ENCODE data around the gene HECA.
"Not testable (repeated sequence)": the region's sequence is repeated elsewhere in the genome, so short reads cannot be mapped to it uniquely, and the experiment has no call there.

Gene HECA

GRCh38 chr6:139137706-139138105 is 2.8 kb downstream of the HECA start:
- DNase-seq, result no peak

- not testable (repeated sequence) for DNase-seq
Observed at GRCh38 chr6:139140854-139141253, 6.0 kb downstream of the HECA start.

DNA sequence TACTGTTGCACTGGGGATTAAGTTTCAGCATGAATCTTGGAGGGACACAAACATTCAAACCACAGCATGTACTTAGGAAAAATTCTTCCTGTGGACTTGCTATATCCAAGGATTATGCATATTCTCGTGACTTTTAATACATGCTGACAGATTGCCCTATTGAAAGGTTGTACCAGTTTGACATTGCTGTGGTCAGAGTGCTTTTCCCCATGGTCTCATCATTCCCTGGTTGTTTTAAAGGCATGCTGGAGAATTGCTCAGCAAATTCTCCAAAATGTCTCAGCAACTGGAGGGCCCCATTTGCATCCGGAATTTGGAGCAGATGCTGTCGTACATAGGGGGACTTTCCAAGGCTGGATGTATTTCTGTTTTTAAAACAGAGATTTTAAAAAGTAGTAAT is 7.4 kb downstream of the HECA start:
- DNase-seq, result no peak

- DNase-seq, result no peak
Observed at GRCh38 chr6:139143111-139143510, 8.2 kb downstream of the HECA start.

DNA sequence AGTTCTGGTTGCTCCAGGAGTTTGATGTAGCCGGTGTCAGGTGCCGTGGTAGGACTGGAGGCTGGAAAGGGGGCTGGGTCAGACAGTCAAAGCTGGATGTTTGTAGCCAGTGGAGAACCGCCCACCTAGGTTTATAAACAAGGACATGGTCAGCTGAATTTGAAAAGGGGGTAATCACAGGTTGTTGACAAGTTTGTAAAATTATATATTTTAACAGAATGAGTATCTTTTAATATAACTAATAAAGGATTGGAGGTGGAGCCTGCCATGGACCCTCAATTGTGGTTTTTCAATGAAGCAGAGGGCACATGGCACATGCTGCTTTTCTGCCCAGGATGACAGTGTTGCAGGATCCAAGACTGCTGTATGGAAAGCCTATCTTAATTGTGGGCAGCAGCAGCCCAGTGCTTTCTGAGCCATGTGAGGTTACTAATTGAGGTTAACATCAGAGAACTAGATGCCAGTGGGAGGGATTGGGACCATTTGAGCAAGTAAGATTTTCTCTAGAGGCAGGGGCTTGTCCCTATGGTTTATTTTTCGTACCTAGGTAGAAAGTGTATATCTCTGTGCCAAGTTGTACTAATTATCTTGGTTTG is 9.7 kb downstream of the HECA start:
- DNase-seq, result no peak

- DNase-seq, result no peak
Observed at GRCh38 chr6:139145661-139146060, 10.8 kb downstream of the HECA start.

DNA sequence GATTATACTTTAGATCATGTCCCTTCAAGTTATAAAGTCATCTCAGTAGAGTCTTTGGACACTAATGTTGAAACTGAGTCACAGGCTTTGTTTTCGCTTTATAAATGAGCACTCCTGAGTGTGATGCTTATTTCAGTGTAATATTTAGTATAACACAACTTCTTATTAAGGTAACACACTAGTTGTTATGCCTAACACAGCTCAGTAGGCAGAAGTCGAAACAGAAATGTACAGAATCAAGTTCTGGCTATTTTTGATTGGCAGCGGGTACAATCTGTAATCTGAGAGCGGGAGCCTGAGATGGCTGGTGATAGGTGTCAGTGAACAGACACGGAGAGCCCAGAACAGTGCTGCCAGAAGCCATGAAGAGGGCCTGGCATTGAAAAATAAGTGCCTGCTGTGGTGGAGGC is 11.4 kb downstream of the HECA start:
- DNase-seq, result no peak

DNA sequence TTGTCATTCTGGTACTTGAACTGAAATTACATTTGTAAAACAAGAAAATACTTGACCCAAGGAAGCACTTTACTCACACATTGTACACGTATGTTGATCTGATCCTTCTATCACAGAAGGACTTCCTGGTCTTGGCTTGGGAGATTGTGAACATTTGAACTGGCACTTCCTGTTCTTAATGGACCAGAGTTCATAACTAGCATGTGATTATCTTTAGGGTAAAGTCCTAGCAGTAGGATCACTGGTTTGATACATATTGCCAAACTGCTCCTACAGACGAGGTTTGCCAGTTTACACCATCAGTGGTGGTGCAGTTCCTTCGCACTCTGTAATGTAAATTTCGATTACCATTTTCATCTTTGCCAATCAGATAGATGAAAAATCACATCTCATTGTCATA is 12.7 kb downstream of the HECA start:
- DNase-seq, result no peak

DNA sequence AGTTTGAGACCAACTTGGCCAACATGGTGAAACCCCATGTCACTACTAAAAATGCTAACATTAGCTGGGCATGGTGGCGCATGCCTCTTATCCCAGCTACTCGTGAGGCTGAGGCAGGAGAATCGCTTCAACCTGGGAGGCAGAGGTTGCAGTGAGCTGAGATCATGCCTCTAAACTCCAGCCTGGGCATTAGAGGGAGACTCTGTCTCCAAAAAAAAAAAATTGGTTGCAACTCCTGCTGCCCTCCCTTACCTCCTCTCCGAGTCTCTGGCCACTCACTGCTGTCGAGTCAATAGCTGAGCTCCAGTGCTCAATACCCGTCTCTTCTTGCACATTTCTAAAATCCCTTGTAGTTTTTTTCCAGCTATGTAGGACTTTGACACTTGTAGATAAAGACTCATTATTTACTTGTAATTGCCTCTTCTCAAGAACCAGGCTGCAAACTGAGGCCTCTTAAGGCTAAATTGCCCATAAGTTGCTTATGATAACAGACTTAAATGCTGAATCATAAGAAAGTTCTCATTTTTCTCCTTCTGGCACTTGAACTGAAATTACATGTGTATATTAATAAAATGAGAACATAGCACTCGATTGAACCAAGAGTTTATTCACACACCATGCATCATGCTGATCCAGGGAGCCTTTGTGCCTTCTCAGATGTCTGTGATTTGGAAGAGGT is 13.8 kb downstream of the HECA start:
- DNase-seq, result no peak

GRCh38 chr6:139149383-139149782 is 14.5 kb downstream of the HECA start:
- DNase-seq, result no peak

- no peak for DNase-seq
Observed at GRCh38 chr6:139150920-139151319, 16.0 kb downstream of the HECA start.

GRCh38 chr6:139151425-139152087 is 16.7 kb downstream of the HECA start:
- no peak for DNase-seq

GRCh38 chr6:139152088-139152891 is 17.4 kb downstream of the HECA start:
- DNase-seq, result no peak

DNA sequence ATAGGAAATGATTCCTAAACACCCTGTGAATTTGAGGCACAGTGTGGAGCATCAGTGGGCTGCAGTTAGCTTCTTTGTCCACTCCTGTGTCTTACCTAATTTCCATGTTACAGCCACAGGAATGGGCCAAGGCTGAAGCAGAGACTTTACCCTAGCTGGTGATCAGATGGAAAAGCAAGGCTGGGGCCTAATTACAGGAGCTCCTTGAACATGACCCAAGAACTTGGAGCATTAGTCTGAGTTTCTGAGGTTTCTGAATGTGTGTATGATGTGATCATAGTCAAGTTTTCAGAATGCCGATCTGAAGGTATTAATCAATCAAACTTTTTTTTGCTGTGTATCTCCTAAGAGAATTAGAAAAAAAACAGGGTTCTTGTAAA is 18.0 kb downstream of the HECA start:
- no peak for DNase-seq

DNA sequence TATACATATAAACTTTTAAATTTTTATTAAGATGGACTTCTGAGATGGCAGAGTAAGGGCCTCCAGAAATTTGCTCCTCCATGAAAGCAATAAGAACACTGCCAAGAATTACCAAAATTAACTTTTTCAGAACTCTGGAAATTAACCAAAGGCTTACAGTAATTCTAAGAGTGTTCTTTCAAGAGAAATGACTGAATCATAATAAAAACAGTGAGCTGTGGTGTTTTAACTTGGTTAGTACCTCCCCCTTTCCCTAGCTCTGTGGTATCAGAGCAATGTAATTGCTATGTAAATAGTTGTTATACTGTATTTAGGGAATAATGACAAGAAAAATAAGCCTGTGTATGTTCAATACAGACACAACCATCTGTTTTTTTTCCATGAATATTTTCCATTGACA is 19.0 kb downstream of the HECA start:
- no peak for DNase-seq

GRCh38 chr6:139154881-139155547 is 20.1 kb downstream of the HECA start:
- DNase-seq, result no peak

GRCh38 chr6:139156102-139156501 is 21.2 kb downstream of the HECA start:
- no peak for DNase-seq

DNA sequence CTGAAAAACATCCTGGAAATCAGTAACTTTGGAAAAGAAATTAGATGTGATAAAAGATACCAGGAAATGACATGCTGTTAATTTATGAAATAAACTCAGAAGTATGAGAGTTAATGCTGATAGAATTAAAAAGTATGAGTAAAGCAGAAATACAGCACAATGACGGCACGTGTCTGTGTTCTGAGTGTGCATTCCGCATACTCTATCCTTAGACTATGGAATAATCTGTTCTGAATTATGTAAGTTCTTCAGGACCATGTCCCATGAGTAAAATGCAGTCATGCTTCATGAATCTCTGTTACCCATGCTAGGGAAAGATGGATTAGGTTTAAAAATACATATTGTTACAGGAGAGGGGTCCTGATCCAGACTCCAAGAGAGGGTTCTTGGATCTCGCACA is 21.7 kb downstream of the HECA start:
- no peak for DNase-seq

DNA sequence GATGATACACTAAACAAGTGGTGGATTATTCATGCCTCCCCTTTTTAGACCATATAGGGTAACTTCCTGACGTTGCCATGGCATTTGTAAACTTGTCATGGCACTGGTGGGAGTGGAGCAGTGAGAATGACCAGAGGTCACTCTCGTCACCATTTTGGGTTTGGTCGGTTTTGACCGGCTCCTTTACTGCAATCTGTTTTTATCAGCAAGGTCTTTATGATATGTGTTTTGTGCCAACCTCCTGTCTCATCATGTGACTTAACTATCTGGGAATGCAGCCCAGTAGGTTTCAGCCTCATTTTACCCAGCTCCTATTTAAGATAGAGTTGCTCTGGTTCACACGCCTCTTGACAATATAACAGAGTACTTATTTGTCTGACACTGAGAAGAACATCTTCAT is 22.2 kb downstream of the HECA start:
- not testable (repeated sequence) for DNase-seq

- no peak for DNase-seq
Observed at GRCh38 chr6:139159016-139159415, 24.1 kb downstream of the HECA start.

DNA sequence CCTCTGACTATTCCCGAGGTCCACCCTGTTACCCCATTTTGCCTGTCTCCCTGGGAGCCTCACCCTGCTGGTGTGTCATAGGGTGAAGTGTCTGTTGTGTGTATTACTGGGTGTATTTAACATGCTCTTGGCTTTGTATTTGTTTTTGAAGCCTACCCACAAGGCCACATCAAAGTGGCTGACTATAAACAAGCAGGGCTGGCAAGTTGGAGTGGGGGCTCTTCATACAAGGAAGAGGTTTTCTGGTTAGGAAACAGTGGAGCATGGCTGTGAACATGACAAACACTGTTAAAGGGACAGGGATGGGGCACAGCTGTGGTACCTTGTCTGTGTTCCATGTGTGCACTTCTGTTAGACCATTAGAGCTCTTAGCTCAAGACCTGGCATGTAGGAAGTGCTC is 26.3 kb downstream of the HECA start:
- DNase-seq, result no peak

DNA sequence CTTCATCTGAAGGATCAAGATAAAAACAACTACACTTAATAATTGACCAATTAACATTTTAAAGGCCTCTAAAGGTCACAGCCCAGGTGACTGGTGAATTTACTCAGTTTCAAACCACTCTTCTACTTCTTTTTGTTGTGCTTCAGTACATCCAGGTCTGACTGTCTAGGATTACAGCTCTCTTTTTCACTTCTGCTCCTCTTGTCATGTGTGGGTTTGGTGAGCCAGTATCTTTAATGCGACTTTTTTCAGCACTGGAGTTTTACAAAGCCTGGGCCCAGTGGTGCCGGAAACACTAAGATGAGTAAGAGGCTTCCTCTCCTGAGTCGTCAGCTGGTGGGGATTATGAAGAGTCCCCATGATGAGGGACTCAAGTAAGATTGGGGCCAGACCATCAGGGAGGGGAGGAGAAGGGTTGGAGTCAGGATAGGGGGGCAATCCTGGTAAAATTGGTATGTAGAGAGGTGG is 27.0 kb downstream of the HECA start:
- DNase-seq, result no peak

DNA sequence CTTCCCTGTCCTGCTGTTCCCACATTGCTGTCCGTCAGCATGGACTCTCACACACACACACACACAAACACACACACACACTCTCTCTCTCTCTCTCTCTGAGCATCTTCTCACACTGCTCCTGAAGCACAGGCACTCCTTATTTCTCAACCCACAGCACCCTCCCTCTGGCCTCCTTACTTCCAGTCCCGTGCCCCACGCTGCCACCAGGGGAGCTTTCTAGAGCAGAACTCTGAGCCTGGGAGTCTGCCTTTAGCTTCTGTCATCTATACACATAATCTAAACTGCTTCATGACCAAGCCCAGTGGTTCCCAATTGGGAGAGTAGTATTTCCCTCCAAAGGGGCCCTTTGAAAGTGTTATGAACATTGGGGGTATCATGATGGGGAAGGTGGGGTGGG is 29.1 kb downstream of the HECA start:
- DNase-seq, result no peak

All from activated gamma-delta T cell (primary cell).